CD14-positive monocyte (primary cell): ENCODE results near the gene PER3. TPM values are rescaled to one million over a fixed set of nuclear protein-coding genes. Genes with fewer than 3 reads are reported as not detected.
A peak's percentile ranks its signal among the peaks of the same experiment; 100 is the strongest.

Experiments used
- DNase-seq, 3 donors: peaks; one replicate each; pipeline ENCODE4 v3.0.0-alpha.2; 2011 to 2022
- H2AFZ ChIP-seq: 2 replicates; pipeline ENCODE4 v1.6.0; 2012; ENCODE audit warnings: mild to moderate bottlenecking, low read depth, low read length, inconsistent platforms; ENCODE audit not compliant: insufficient read depth, poor library complexity, severe bottlenecking
- H3K27ac ChIP-seq, 2 donors: 1 replicate in 1 of 2; 2 replicates in 1 of 2; pipeline ENCODE4 v1.5.1; 2012 to 2013; ENCODE audit warnings: low read length in 2 of 2, control low read depth in 1 of 2, inconsistent platforms in 1 of 2, low read depth in 1 of 2, mild to moderate bottlenecking in 1 of 2
- H3K27me3 ChIP-seq, 2 donors: one replicate each; pipeline versions ENCODE4 v1.6.0 to v1.6.1; 2011 to 2013; ENCODE audit warnings: low read length in 2 of 2; ENCODE audit not compliant: control insufficient read depth in 2 of 2, insufficient read depth in 2 of 2
- H3K36me3 ChIP-seq, 2 donors: replicated peaks in 1 of 2; 1 replicate in 1 of 2; 2 replicates in 1 of 2; pipeline versions ENCODE4 v1.5.1 to v1.6.1; 2012 to 2013; ENCODE audit warnings: low read length in 2 of 2, control low read depth in 1 of 2, inconsistent platforms in 1 of 2, mild to moderate bottlenecking in 1 of 2; ENCODE audit not compliant: insufficient read depth in 2 of 2, control insufficient read depth in 1 of 2
- H3K4me1 ChIP-seq, 2 donors: 1 replicate in 1 of 2; 2 replicates in 1 of 2; pipeline versions ENCODE4 v1.5.1 to v1.6.1; 2012 to 2013; ENCODE audit warnings: low read length in 2 of 2, control low read depth in 1 of 2, inconsistent platforms in 1 of 2, mild to moderate bottlenecking in 1 of 2, moderate library complexity in 1 of 2; ENCODE audit not compliant: insufficient read depth in 2 of 2, control insufficient read depth in 1 of 2
- H3K4me2 ChIP-seq: replicated peaks from 2 replicates; pipeline ENCODE3; 2012; ENCODE audit warnings: low read length, moderate library complexity, mild to moderate bottlenecking; ENCODE audit not compliant: poor library complexity, severe bottlenecking; ENCODE audit errors: extremely low read depth
- H3K4me3 ChIP-seq, 3 experiments: fragments of 200-600 bp in 1 of 3; sonication (generic) in 1 of 3; replicated peaks in 1 of 3; 1 replicate in 2 of 3; 2 replicates in 1 of 3; pipeline ENCODE4 v1.5.1; 2011 to 2013; ENCODE audit warnings: low read length in 3 of 3, mild to moderate bottlenecking in 3 of 3, control low read depth in 2 of 3, low read depth in 2 of 3, inconsistent platforms in 1 of 3, moderate library complexity in 1 of 3
- H3K79me2 ChIP-seq: 2 replicates; pipeline ENCODE4 v1.6.0; 2012; ENCODE audit warnings: mild to moderate bottlenecking, control low read depth, inconsistent platforms, low read length, moderate library complexity; ENCODE audit not compliant: insufficient read depth
- H3K9ac ChIP-seq: 2 replicates; pipeline ENCODE4 v1.6.0; 2017; ENCODE audit warnings: low read length, mild to moderate bottlenecking; ENCODE audit not compliant: insufficient read depth, poor library complexity, severe bottlenecking
- H3K9me3 ChIP-seq, 2 donors: replicated peaks in 1 of 2; 1 replicate in 1 of 2; 2 replicates in 1 of 2; pipeline versions ENCODE4 v1.5.1 to v1.6.1; 2012 to 2013; ENCODE audit warnings: low read length in 2 of 2, control low read depth in 1 of 2; ENCODE audit not compliant: control insufficient read depth in 1 of 2, insufficient read depth in 1 of 2
- H4K20me1 ChIP-seq: 2 replicates; pipeline ENCODE4 v1.6.0; 2012; ENCODE audit warnings: mild to moderate bottlenecking, low read length, control low read depth, moderate library complexity; ENCODE audit not compliant: insufficient read depth
- H3K27ac Mint-ChIP-seq, 7 donors: one replicate each; pipeline ENCODE4 v1.8.0; 2020; ENCODE audit warnings: mild to moderate bottlenecking in 7 of 7, mixed read lengths in 7 of 7, moderate library complexity in 6 of 7, inconsistent platforms in 2 of 7
- H3K27me3 Mint-ChIP-seq, 3 donors: one replicate each; pipeline ENCODE4 v1.8.0; 2021 to 2022; ENCODE audit warnings: low read depth in 3 of 3, mild to moderate bottlenecking in 3 of 3, mixed read lengths in 3 of 3, moderate library complexity in 3 of 3, inconsistent platforms in 1 of 3
- H3K36me3 Mint-ChIP-seq, 2 donors: one replicate each; pipeline ENCODE4 v1.8.0; 2020; ENCODE audit warnings: mixed read lengths in 2 of 2, inconsistent platforms in 1 of 2, mild to moderate bottlenecking in 1 of 2
- H3K4me1 Mint-ChIP-seq: one replicate; pipeline ENCODE4 v1.8.0; 2020; ENCODE audit warnings: mild to moderate bottlenecking, mixed read lengths
- H3K4me3 Mint-ChIP-seq, 2 donors: one replicate each; pipeline ENCODE4 v1.8.0; 2020; ENCODE audit warnings: mild to moderate bottlenecking in 2 of 2, mixed read lengths in 2 of 2, moderate library complexity in 1 of 2
- H3K9me3 Mint-ChIP-seq, 7 donors: one replicate each; pipeline ENCODE4 v1.8.0; 2020 to 2022; ENCODE audit warnings: mixed read lengths in 7 of 7, mild to moderate bottlenecking in 6 of 7, moderate library complexity in 6 of 7, inconsistent platforms in 2 of 7
- CTCF ChIP-seq: fragments of 200-600 bp; IDR thresholded peaks from one replicate; pipeline ENCODE4 v1.8.0; 2022; ENCODE audit warnings: antibody characterized with exemption, mild to moderate bottlenecking
- WGBS: methylation state at CpG from one replicate; pipeline ENCODE4 v1.1.5; 2013; ENCODE audit warnings: missing lambda C conversion rate; ENCODE audit not compliant: insufficient coverage; 5-methylcytosine and 5-hydroxymethylcytosine counted together
- intact Hi-C, 2 donors: fragments of 100-400 bp; cut with micrococcal nuclease; formaldehyde crosslinking; loops; one replicate each; pipeline versions ENCODE4 v1.15.0 to v1.15.1; 2023
- polyA plus RNA-seq, 3 donors: library from polyadenylated mRNA; depleted of rRNA in 1 of 3; unstranded in 2 of 3; stranded (reverse) in 1 of 3; fragments of 300-500 nt in 2 of 3; fragments of >200 nt in 1 of 3; fragmentation: Illumina TruSeq in 2 of 3; gene quantifications; 1 replicate in 2 of 3; 2 replicates in 1 of 3; pipeline ENCODE4 v1.2.3, GENCODE V29; 2012 to 2021

PER3 gene
- polyA plus RNA-seq, 3 donors, result 0.46 to 2.3 (median 2.0) TPM

- no peak for DNase-seq
Measured at GRCh38 chr1:7824701-7825100, 40.6 kb downstream of the PER3 start.

GRCh38 chr1:7826363-7826762, 42.3 kb downstream of the PER3 start:
- TF ChIP-seq CTCF, result no peak
- no peaks in the 10 kb centered on the region for H4K20me1 ChIP-seq
- peaks cover 5 to 19% of the 10 kb centered on the region in 2 donors for H3K36me3 Mint-ChIP-seq
- DNase-seq, result no peak
- H3K9me3 Mint-ChIP-seq, result no peaks in the 10 kb centered on the region
- H3K27ac ChIP-seq, result no peak overlapping the region
- H3K4me1 Mint-ChIP-seq, result peaks cover 5% of the 10 kb centered on the region
- H3K4me3 ChIP-seq, result peak overlapping the region in 1 of 3 experiments; percentile 54
- no peaks in the 10 kb centered on the region for H3K9me3 ChIP-seq
- no peaks in the 10 kb centered on the region for H3K36me3 ChIP-seq
- 80% methylated on average over 1 of the region's 7 CpGs for WGBS
- H3K4me1 ChIP-seq, result no peaks in the 10 kb centered on the region
- H3K27me3 ChIP-seq, result no peaks in the 10 kb centered on the region
- H3K4me2 ChIP-seq, result no peak overlapping the region
- H3K4me3 Mint-ChIP-seq, result peak overlapping the region in 1 of 2 donors; percentile 93
- no peak overlapping the region for H3K27ac Mint-ChIP-seq
- H3K79me2 ChIP-seq, result no peaks in the 10 kb centered on the region
- no peak overlapping the region for H2AFZ ChIP-seq
- intact Hi-C loops, result no loop called here
- H3K27me3 Mint-ChIP-seq, result peaks cover 1 to 8% (median 4%) of the 10 kb centered on the region in 3 donors
- H3K9ac ChIP-seq, result no peak overlapping the region

More at GRCh38 chr1:7824701-7825100, 40.6 kb downstream of the PER3 start:
- TF ChIP-seq CTCF, result no peak
- peaks cover 1 to 8% (median 4%) of the 10 kb centered on the region in 3 donors for H3K27me3 Mint-ChIP-seq
- H3K4me3 ChIP-seq, result no peak overlapping the region
- H4K20me1 ChIP-seq, result no peaks in the 10 kb centered on the region
- H3K36me3 Mint-ChIP-seq, result peaks cover under 1 to 12% of the 10 kb centered on the region in 2 donors
- H3K9me3 ChIP-seq, result no peaks in the 10 kb centered on the region
- no peaks in the 10 kb centered on the region for H3K79me2 ChIP-seq
- H3K27ac ChIP-seq, result no peak overlapping the region
- peaks cover 3% of the 10 kb centered on the region for H3K4me1 Mint-ChIP-seq
- no peaks in the 10 kb centered on the region for H3K27me3 ChIP-seq
- no peaks in the 10 kb centered on the region for H3K36me3 ChIP-seq
- no peaks in the 10 kb centered on the region for H3K9me3 Mint-ChIP-seq
- H3K9ac ChIP-seq, result no peak overlapping the region
- intact Hi-C loops, result no loop called here
- no peak overlapping the region for H2AFZ ChIP-seq
- no peaks in the 10 kb centered on the region for H3K4me1 ChIP-seq
- no peak overlapping the region for H3K4me3 Mint-ChIP-seq
- H3K27ac Mint-ChIP-seq, result no peak overlapping the region
- H3K4me2 ChIP-seq, result no peak overlapping the region
- no CpG with 5 or more reads among the region's 8 CpGs for WGBS
